T-helper 2 cell treated with Interferon-gamma antibody and Interleukin-4, amounts not matched to agents 5 μg/mL and 100 μg/mL, for 36 hours (primary cell): Measurements from ENCODE around the gene CELA2B.
"Not testable (repeated sequence)": the region's sequence is repeated elsewhere in the genome, so short reads cannot be mapped to it uniquely, and the experiment has no call there.

Source experiments
- DNase-seq: peaks from one replicate; pipeline ENCODE4 v3.0.0; 2021; ENCODE audit warnings: low spot score
- H3K27ac Mint-ChIP-seq: one replicate; pipeline ENCODE4 v1.8.0; 2021; ENCODE audit warnings: mild to moderate bottlenecking, mixed read lengths
- H3K27me3 Mint-ChIP-seq: one replicate; pipeline ENCODE4 v1.8.0; 2021; ENCODE audit warnings: low read depth, mixed read lengths
- H3K36me3 Mint-ChIP-seq: one replicate; pipeline ENCODE4 v1.8.0; 2021; ENCODE audit warnings: low read depth, mixed read lengths
- H3K4me1 Mint-ChIP-seq: one replicate; pipeline ENCODE4 v1.8.0; 2021; ENCODE audit warnings: low read depth, mixed read lengths
- H3K4me3 Mint-ChIP-seq: one replicate; pipeline ENCODE4 v1.8.0; 2022; ENCODE audit warnings: mild to moderate bottlenecking, moderate library complexity, mixed read lengths
- H3K9me3 Mint-ChIP-seq: one replicate; pipeline ENCODE4 v1.8.0; 2021; ENCODE audit warnings: mixed read lengths

The CELA2B gene

DNA sequence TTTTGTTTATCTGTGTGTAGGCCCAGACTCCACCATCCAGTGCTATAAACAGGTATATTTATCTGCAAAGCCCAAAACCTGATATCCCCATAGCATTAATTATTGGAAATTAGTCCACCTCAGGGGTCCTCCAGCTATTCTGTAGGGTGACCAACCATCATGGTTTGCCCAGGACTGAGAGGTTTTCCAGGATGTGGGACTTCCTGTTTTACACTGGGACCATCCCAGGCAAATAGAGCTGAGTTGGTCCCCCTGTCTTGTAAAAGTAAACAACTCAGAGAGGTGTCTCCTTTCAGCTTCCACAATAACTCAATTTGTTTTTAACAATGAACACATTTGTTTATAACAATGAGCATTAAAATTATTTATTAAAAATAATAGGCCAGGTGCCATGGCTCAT is 7.8 kb upstream of the CELA2B start:
- H3K9me3 Mint-ChIP-seq: no peaks in the 10 kb centered on the region
- H3K27me3 Mint-ChIP-seq: peaks cover 2% of the 10 kb centered on the region
- H3K4me1 Mint-ChIP-seq: no peaks in the 10 kb centered on the region
- H3K4me3 Mint-ChIP-seq: no peak overlapping the region
- no peak overlapping the region for H3K27ac Mint-ChIP-seq
- DNase-seq: no peak
- no peaks in the 10 kb centered on the region for H3K36me3 Mint-ChIP-seq

DNA sequence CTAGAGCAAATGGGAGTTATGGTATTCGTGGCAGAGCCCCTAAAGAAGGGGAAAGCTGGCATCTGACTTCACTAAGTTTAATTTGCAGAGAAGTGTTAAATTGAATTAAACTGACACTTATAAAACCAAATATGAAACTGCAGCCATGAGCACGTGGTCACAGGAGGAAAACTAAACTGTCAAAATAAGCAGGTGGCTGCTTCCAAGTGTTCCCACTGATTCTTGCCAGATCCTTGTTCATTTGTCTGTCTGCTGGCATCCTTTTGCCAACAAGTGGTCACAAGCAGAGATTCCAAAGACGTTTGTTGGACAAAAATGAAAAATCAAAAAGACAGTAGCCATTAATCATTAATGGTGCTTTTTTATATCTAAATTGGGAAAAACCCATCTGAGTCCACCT is 6.5 kb upstream of the CELA2B start:
- Mint-ChIP-seq H3K27me3 (peaks cover 2% of the 10 kb centered on the region), H3K4me3 (no peak overlapping the region), H3K4me1 (no peaks in the 10 kb centered on the region), H3K36me3 (no peaks in the 10 kb centered on the region), H3K27ac (no peak overlapping the region), H3K9me3 (no peaks in the 10 kb centered on the region)
- DNase-seq: no peak

GRCh38 chr1:15469821-15470448 is 6.0 kb upstream of the CELA2B start:
- not testable (repeated sequence) for H3K9me3 Mint-ChIP-seq, H3K4me3 Mint-ChIP-seq, H3K36me3 Mint-ChIP-seq

DNA sequence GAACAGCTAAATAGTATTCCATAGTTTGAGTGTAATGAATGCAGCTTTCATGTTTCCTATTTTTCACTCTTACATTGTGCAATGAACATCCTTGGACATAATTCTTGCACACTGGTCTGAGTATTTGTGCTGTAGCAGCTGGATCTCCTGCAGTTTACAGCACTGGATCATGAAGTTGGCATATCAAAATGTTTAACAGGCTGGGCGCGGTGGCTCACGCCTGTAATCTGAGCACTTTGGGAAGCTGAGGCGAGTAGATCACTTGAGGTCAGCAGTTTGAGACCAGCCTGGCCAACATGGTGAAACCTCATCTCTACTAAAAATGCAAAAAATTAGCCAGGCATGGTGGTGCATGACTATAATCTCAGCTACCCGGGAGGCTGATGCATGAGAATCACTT is 4.8 kb upstream of the CELA2B start:
- not testable (repeated sequence) for H3K36me3 Mint-ChIP-seq

More at GRCh38 chr1:15469821-15470448, 6.0 kb upstream of the CELA2B start:
- DNase-seq, H3K27ac Mint-ChIP-seq, H3K4me1 Mint-ChIP-seq, H3K27me3 Mint-ChIP-seq: not testable (repeated sequence)

DNA sequence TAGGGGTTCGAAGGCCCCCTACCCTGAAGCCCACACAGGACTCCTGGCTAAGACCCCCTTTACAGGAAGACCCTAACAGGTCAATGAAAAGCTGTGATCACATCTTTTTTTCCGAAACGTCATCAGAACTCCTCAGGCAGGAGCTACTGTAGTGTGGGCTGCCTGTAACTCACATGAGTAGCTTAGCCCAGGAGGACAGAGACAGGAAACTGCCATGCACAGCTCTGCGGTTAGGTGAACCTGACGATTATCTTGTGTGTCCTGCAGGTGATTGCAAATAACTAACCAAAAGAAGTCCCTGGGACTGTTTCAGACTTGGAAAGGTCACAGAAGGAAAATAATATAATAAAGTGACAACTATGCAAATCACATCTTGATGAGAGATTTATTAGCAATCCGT is 4.2 kb upstream of the CELA2B start:
- H3K27ac Mint-ChIP-seq, H3K27me3 Mint-ChIP-seq, H3K36me3 Mint-ChIP-seq, DNase-seq, H3K4me1 Mint-ChIP-seq, H3K9me3 Mint-ChIP-seq, H3K4me3 Mint-ChIP-seq: not testable (repeated sequence)

More for the DNA sequence above, 4.8 kb upstream of the CELA2B start:
- H3K27ac Mint-ChIP-seq, H3K9me3 Mint-ChIP-seq, H3K4me1 Mint-ChIP-seq, H3K27me3 Mint-ChIP-seq, DNase-seq, H3K4me3 Mint-ChIP-seq: not testable (repeated sequence)

- no peak overlapping the region for H3K4me3 Mint-ChIP-seq
- H3K27ac Mint-ChIP-seq: no peak overlapping the region
- peaks cover 2% of the 10 kb centered on the region for H3K27me3 Mint-ChIP-seq
- no peaks in the 10 kb centered on the region for H3K4me1 Mint-ChIP-seq
- no peaks in the 10 kb centered on the region for H3K36me3 Mint-ChIP-seq
- no peaks in the 10 kb centered on the region for H3K9me3 Mint-ChIP-seq
- no peak for DNase-seq
Observed at GRCh38 chr1:15472587-15472986, 3.3 kb upstream of the CELA2B start.

DNA sequence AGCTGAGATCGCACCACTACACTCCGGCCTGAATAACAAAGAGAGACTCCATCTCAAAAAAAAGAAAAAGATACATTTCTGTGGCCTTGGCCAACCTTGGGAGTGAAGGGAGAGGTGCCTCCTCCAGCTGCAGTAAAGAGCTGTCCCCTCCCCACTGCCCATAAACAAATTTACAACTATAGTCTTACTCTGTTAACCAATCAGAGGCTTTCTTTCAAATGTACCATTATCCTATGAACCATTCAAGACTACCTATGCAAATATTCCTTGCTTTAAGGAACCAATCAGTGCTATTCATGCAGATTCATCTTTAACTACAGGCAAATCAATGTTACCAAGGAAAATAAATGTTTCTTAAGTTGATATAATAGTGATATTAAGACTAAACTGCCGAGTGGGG is 1.0 kb downstream of the CELA2B start:
- no peaks in the 10 kb centered on the region for H3K27me3 Mint-ChIP-seq
- H3K9me3 Mint-ChIP-seq: no peaks in the 10 kb centered on the region
- no peaks in the 10 kb centered on the region for H3K4me1 Mint-ChIP-seq
- no peaks in the 10 kb centered on the region for H3K36me3 Mint-ChIP-seq
- no peak overlapping the region for H3K4me3 Mint-ChIP-seq
- H3K27ac Mint-ChIP-seq: no peak overlapping the region
- no peak for DNase-seq

GRCh38 chr1:15477646-15478212 is 1.8 kb downstream of the CELA2B start:
- no peaks in the 10 kb centered on the region for H3K4me1 Mint-ChIP-seq
- no peaks in the 10 kb centered on the region for H3K36me3 Mint-ChIP-seq
- no peak overlapping the region for H3K27ac Mint-ChIP-seq
- H3K27me3 Mint-ChIP-seq: no peaks in the 10 kb centered on the region
- no peaks in the 10 kb centered on the region for H3K9me3 Mint-ChIP-seq
- no peak for DNase-seq
- H3K4me3 Mint-ChIP-seq: no peak overlapping the region

GRCh38 chr1:15479654-15480347 is 3.9 kb downstream of the CELA2B start:
- H3K27ac Mint-ChIP-seq: no peak overlapping the region
- peaks cover 3% of the 10 kb centered on the region for H3K36me3 Mint-ChIP-seq
- H3K4me3 Mint-ChIP-seq: no peak overlapping the region
- no peaks in the 10 kb centered on the region for H3K27me3 Mint-ChIP-seq
- no peaks in the 10 kb centered on the region for H3K9me3 Mint-ChIP-seq
- DNase-seq: no peak
- no peaks in the 10 kb centered on the region for H3K4me1 Mint-ChIP-seq

DNA sequence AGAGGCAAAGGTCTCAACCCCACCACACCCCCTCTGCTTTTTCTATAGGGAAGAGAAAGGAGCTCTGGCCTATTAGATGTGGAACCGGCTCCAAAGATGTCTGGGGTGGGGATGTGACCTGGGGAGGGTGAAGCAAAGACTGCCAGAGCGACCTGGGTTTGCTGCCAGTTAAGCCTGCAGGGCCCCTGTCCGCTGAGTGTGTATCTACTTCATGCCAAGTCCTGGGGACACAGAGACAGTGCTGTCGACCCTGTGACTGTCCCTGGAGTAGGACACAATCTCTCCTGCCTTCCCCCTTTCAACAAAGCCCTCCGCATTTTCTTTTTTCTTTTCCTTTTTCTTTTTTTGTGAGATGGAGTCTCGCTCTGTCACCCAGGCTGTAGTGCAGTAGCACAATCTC is 6.6 kb downstream of the CELA2B start:
- not testable (repeated sequence) for H3K4me1 Mint-ChIP-seq, DNase-seq, H3K4me3 Mint-ChIP-seq, H3K9me3 Mint-ChIP-seq, H3K27me3 Mint-ChIP-seq, H3K27ac Mint-ChIP-seq
- peaks cover 14% of the 10 kb centered on the region for H3K36me3 Mint-ChIP-seq

DNA sequence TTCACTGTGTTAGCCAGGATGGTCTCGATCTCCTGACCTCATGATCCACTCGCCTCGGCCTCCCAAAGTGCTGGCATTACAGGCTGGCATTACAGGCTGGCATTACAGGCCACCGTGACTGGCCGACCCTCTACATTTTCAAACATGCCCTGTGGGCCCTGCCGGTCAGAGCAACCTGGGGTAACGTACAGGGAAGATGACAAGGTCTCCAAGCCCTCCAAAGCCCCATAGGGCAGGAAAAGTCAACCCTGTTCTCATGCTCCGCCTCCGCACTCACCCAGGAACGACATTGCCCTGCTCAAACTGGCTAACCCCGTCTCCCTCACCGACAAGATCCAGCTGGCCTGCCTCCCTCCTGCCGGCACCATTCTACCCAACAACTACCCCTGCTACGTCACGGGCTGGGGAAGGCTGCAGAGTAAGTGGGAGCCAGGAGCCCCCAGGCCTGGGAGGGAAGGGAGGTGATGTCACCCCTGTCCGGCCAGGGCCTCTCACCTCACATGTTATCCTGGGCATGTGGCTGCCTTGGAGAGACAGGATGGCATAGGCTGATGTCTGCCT is 7.2 kb downstream of the CELA2B start:
- peaks cover 14% of the 10 kb centered on the region for H3K36me3 Mint-ChIP-seq
- H3K27me3 Mint-ChIP-seq, H3K9me3 Mint-ChIP-seq, H3K4me3 Mint-ChIP-seq, H3K4me1 Mint-ChIP-seq, DNase-seq, H3K27ac Mint-ChIP-seq: not testable (repeated sequence)

DNA sequence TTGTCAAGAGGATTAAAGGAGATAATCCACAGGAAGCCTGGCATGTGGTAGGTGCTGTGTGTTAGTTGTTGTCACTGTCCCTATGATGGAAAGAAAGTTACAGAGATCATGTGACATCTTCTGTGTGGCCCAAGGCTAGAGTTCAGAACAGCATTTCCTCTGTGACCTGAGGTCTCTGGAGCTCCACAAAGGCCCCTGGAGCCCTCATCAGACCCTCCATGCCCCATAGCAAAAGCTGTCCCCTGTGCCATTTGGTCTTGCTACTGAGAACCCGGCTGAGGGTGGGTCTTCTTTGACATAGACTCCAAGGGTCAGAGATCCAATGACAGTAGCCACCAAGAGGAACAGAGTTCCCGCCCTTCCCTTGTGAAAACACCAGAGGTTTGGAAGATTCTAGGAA is 8.1 kb downstream of the CELA2B start:
- peaks cover 14% of the 10 kb centered on the region for H3K36me3 Mint-ChIP-seq
- no peak overlapping the region for H3K4me3 Mint-ChIP-seq
- no peaks in the 10 kb centered on the region for H3K27me3 Mint-ChIP-seq
- DNase-seq: no peak
- H3K27ac Mint-ChIP-seq: no peak overlapping the region
- no peaks in the 10 kb centered on the region for H3K4me1 Mint-ChIP-seq
- H3K9me3 Mint-ChIP-seq: no peaks in the 10 kb centered on the region

- H3K4me3 Mint-ChIP-seq, DNase-seq, H3K27me3 Mint-ChIP-seq, H3K4me1 Mint-ChIP-seq, H3K27ac Mint-ChIP-seq, H3K9me3 Mint-ChIP-seq: not testable (repeated sequence)
- peaks cover 15% of the 10 kb centered on the region for H3K36me3 Mint-ChIP-seq
Observed at GRCh38 chr1:15484443-15484842, 8.5 kb downstream of the CELA2B start.

- Mint-ChIP-seq H3K9me3 (no peaks in the 10 kb centered on the region), H3K4me3 (no peak overlapping the region), H3K27ac (no peak overlapping the region), H3K27me3 (no peaks in the 10 kb centered on the region), H3K36me3 (peaks cover 21% of the 10 kb centered on the region), H3K4me1 (peaks cover 4% of the 10 kb centered on the region)
- DNase-seq: no peak
Observed at GRCh38 chr1:15485636-15486035, 9.7 kb downstream of the CELA2B start.
